ENCODE results near the gene P2RY1. TPM values are rescaled to one million over a fixed set of nuclear protein-coding genes. Genes with fewer than 3 reads are reported as not detected.
A peak's percentile ranks its signal among the peaks of the same experiment; 100 is the strongest.

Gene P2RY1
- total and polyA plus RNA-seq, 9 of the 15 experiments (the other 6 are each of a cell fraction or from before 2014, with no cell fraction given): 6.0 to 27.9 (median 18.4) TPM

DNA sequence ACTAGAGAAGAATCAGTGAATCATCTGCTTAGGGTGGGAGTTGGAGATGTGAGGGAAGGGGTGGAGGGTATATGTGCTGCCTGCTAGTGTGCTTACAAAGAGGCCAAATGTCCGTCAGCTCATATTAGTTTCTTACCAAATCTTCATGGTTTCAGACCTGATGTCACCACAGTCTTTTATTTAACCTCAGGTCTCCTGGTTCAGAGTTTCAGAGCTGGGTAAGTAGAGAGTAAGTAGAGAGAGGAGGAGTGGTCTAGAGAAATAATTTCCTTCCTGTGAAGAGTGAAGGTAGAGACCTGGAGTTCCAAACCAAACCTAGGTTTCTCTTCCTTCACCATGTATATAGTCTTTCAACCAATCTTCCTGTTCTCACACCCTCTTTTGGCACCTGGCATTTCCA lies 17.5 kb upstream of the P2RY1 start (continued):
- no peak for TF ChIP-seq CHD2 (IDR thresholded peaks at IDR 0.05; ENCODE audit: low read depth, low read length)

GRCh38 chr3:152818027-152818426 lies 16.9 kb upstream of the P2RY1 start:
- 3% methylated on average over 5 of the region's 5 CpGs for WGBS (ENCODE audit: insufficient coverage, low coverage, missing lambda C conversion rate)
- no TSS peak for BruUV-seq (replicated peaks)
- Histone ChIP-seq H3K9me1 (ENCODE audit: control insufficient read depth, insufficient read depth, low read length) (no peaks in the 10 kb centered on the region), H3K4me3 (no peak overlapping the region), H4K20me1 (replicated peaks; ENCODE audit: control insufficient read depth, insufficient read depth, low read length) (no peaks in the 10 kb centered on the region), H2AFZ (ENCODE audit: low read depth, low read length) (peak overlapping the region; percentile 71), H3K9ac (ENCODE audit: insufficient read depth in 1 of 2, low read depth in 2 of 2, low read length in 2 of 2) (no peak overlapping the region), H3K27ac (ENCODE audit: extremely low read depth, low read depth, low read length) (peak overlapping the region; percentile 46; the same call in 2 of the 3 replicates), H3K36me3 (ENCODE audit: control insufficient read depth, insufficient read depth, low read length) (0 out of 3 replicates have a peak, but pooled peaks cover 2% of the 10 kb centered on the region), H3K27me3 (ENCODE audit: control insufficient read depth in 2 of 2, insufficient read depth in 2 of 2, low read length in 2 of 2) (no peaks in the 10 kb centered on the region), H3K79me2 (ENCODE audit: control insufficient read depth, insufficient read depth, low read length) (no peaks in the 10 kb centered on the region), H3K4me2 (ENCODE audit: insufficient read depth, low read length) (peak overlapping the region; percentile 17; the same call in 1 of the 2 replicates), H3K4me1 (replicated peaks in 1 of 2; ENCODE audit: control insufficient read depth in 2 of 2, insufficient read depth in 2 of 2, low read length in 2 of 2) (peaks cover 0 to 12% of the 10 kb centered on the region in 2 experiments; a peak in 2 of 5 replicates), H3K9me3 (replicated peaks; ENCODE audit: control insufficient read depth, insufficient read depth, low read depth, low read length) (0 out of 2 replicates have a peak, but pooled peaks cover 7% of the 10 kb centered on the region)
- in situ Hi-C loops (cut with MboI) (no loop called here), intact Hi-C loops (cut with micrococcal nuclease) (no loop called here)
- CTCF ChIA-PET (ENCODE audit: low intra/inter-chr PET ratio): no interaction called here
- DNase-seq (ENCODE audit: extremely low read depth in 1 of 4, low spot score in 3 of 4) (peak; percentile 33 to 52 (median 42)), FAIRE-seq (peak; percentile 29), ATAC-seq (peak; percentile 89)
- POLR2A ChIA-PET: no interaction called here
- peak in 1 of 2 experiments; percentile 17 for TF ChIP-seq NCOA2 (IDR thresholded peaks at IDR 0.05; ENCODE audit: partially characterized antibody in 2 of 2)
- TF ChIP-seq POLR2AphosphoS5 (IDR thresholded peaks at IDR 0.05; ENCODE audit: control insufficient read depth, insufficient read depth, low read depth, low read length): 0 out of 2 replicates have a peak, but pooled peaks have one; percentile 23
- peak; percentile 82 for TF ChIP-seq DPF2 (IDR thresholded peaks at IDR 0.05)
- no peak for TF ChIP-seq U2AF1 (optimal IDR thresholded peaks at IDR 0.05; ENCODE audit: low read depth, low read length)
- TF ChIP-seq POLR2G (IDR thresholded peaks at IDR 0.05; ENCODE audit: low read depth, low read length): no peak
- peak; percentile 80; the same call in 1 of the 2 replicates for TF ChIP-seq MECOM (CRISPR knock-in tag; IDR thresholded peaks at IDR 0.05)
- TF ChIP-seq, protein P1, sequence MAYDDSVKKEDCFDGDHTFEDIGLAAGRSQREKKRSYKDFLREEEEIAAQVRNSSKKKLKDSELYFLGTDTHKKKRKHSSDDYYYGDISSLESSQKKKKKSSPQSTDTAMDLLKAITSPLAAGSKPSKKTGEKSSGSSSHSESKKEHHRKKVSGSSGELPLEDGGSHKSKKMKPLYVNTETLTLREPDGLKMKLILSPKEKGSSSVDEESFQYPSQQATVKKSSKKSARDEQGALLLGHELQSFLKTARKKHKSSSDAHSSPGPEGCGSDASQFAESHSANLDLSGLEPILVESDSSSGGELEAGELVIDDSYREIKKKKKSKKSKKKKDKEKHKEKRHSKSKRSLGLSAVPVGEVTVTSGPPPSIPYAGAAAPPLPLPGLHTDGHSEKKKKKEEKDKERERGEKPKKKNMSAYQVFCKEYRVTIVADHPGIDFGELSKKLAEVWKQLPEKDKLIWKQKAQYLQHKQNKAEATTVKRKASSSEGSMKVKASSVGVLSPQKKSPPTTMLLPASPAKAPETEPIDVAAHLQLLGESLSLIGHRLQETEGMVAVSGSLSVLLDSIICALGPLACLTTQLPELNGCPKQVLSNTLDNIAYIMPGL (CRISPR knock-in tag; IDR thresholded peaks at IDR 0.05): no peak
- no peak for TF ChIP-seq CBX1 (IDR thresholded peaks at IDR 0.05; ENCODE audit: low read depth)
- no peak for TF ChIP-seq CBX8 (IDR thresholded peaks at IDR 0.05; ENCODE audit: borderline replicate concordance, extremely low read depth, low read depth, low read length, poor library complexity, severe bottlenecking)
- TF ChIP-seq ZNF316 (IDR thresholded peaks at IDR 0.05): no peak
- peak; percentile 67 for TF ChIP-seq TCF3 (CRISPR knock-in tag; IDR thresholded peaks at IDR 0.05)
- TF ChIP-seq EP300 (IDR thresholded peaks at IDR 0.05; ENCODE audit: low read length): peak; percentile 87; the same call in 1 of the 2 replicates
- TF ChIP-seq PRPF4 (IDR thresholded peaks at IDR 0.05; ENCODE audit: insufficient read depth, low read depth, low read length, poor library complexity, severe bottlenecking): no peak
- TF ChIP-seq CTCF (IDR thresholded peaks at IDR 0.05 in 2 of 3, conservative IDR thresholded peaks at IDR 0.05 in 1 of 3; ENCODE audit: insufficient read depth in 2 of 3, low read depth in 1 of 3, low read length in 3 of 3): no peak
- TF ChIP-seq TEAD2 (tag; IDR thresholded peaks at IDR 0.05): no peak
- 0 out of 4 replicates have a peak, but pooled peaks of 1 of the 2 experiments have one; percentile 23 for TF ChIP-seq RCOR1 (IDR thresholded peaks at IDR 0.05; ENCODE audit: borderline replicate concordance in 1 of 2, low read depth in 2 of 2, low read length in 2 of 2)
- TF ChIP-seq SNAPC5 (CRISPR knock-in tag; IDR thresholded peaks at IDR 0.05): no peak
